K562 (cell line): ENCODE results near the gene CRYZL1.

Source experiments
- ATF3 ChIP-seq, 2 experiments: fragments of 450-650 bp in 1 of 2; sonication (generic) in 1 of 2; formaldehyde crosslinking in 1 of 2; IDR thresholded peaks in 1 of 2; conservative IDR thresholded peaks in 1 of 2; 2 replicates each; pipeline versions ENCODE4 v1.6.1 to v1.8.1; 2016 to 2023; ENCODE audit warnings: mild to moderate bottlenecking in 2 of 2, moderate library complexity in 2 of 2, inconsistent platforms in 1 of 2, missing genetic modification reagents in 1 of 2
- CTCF ChIP-seq, 3 experiments: IDR thresholded peaks in 2 of 3; conservative IDR thresholded peaks in 1 of 3; 2 replicates each; pipeline ENCODE4 v1.5.1; 2011 to 2012; ENCODE audit warnings: low read length in 3 of 3, mild to moderate bottlenecking in 3 of 3, control low read depth in 2 of 3, improper control_type of control experiment in 1 of 3, inconsistent platforms in 1 of 3, low read depth in 1 of 3, mixed read lengths in 1 of 3, moderate library complexity in 1 of 3; ENCODE audit not compliant: insufficient read depth in 2 of 3
- REST ChIP-seq, 2 experiments: fragments of 450-650 bp; formaldehyde crosslinking in 1 of 2; IDR thresholded peaks; 2 replicates each; pipeline versions ENCODE4 v1.4.0 to v1.6.1; 2014 to 2020; ENCODE audit warnings: mild to moderate bottlenecking in 2 of 2, borderline replicate concordance in 1 of 2, low read depth in 1 of 2
- RREB1 ChIP-seq: fragments of 250-450 bp; sonication (Bioruptor Pico); IDR thresholded peaks from 2 replicates; pipeline ENCODE4 v1.4.0; 2020
- ZFX ChIP-seq: sonication (generic); formaldehyde crosslinking; IDR thresholded peaks from 2 replicates; pipeline ENCODE4 v1.8.0; 2022; ENCODE audit warnings: mild to moderate bottlenecking, missing genetic modification reagents, moderate library complexity

- TF ChIP-seq ATF3 (IDR thresholded peaks at IDR 0.05) (no peak), ATF3 (CRISPR knock-in tag; conservative IDR thresholded peaks at IDR 0.05) (no peak), ZFX (CRISPR knock-in tag) (no peak), REST (IDR thresholded peaks at IDR 0.05; ENCODE audit: borderline replicate concordance) (no peak), REST (CRISPR knock-in tag; IDR thresholded peaks at IDR 0.05; ENCODE audit: low read depth) (no peak), RREB1 (CRISPR knock-in tag) (no peak), CTCF (IDR thresholded peaks at IDR 0.05 in 2 of 3, conservative IDR thresholded peaks at IDR 0.05 in 1 of 3; ENCODE audit: insufficient read depth in 2 of 3, low read depth in 1 of 3, low read length in 3 of 3) (no peak)
Observed at GRCh38 chr21:33559813-33560212, 81.7 kb downstream of the CRYZL1 start.
